ENCODE measurements around the gene ASIC1. TPM values are rescaled to one million over a fixed set of nuclear protein-coding genes. Genes with fewer than 3 reads are reported as not detected.
A peak's percentile ranks its signal among the peaks of the same experiment; 100 is the strongest.

Gene ASIC1
- total and polyA plus RNA-seq, 8 donors = 0.14 to 1.0 (median 0.57) TPM

DNA sequence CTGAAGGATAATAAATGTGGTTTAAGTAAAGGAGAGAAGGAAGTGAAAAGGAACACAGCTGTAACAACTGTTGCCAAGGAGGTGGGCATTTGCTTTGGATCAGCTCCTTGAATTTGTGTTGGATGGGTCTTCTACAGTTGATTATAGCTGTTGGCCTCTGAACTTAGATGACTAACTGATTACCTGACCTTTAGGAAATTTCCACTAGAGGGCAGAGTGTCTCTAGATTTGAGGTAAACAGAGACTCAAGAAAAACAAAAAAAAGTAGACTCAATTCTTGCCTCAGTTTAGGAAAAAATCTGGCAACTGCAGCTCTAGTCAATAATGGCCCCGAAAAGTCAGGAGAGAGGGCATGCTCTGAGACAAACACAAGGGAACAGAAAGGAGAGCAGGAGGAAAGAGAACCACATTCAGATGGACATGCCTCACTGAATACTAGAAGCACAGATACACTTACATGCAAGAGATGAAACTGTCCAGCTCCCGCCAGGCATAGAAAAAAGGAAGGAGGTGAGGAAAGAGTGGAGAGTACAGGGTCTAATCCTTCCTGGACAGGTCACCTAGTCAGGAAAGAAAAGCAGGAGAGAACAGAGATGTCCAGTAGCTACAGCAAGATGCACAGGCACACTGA lies 75.2 kb downstream of the ASIC1 start:
- intact Hi-C loops (cut with DNase I) = no loop called here
- FAIRE-seq = no peak
- ATAC-seq = peak in 3 of 4 donors; percentile 53 to 74 (median 68)
- no peaks in the 10 kb centered on the region for H3K4me1 ChIP-seq
- H3K27ac ChIP-seq = no peak overlapping the region
- H3K36me3 ChIP-seq = peaks cover 0 to 15% (median 10%) of the 10 kb centered on the region in 3 donors
- no peak overlapping the region for H3K4me3 ChIP-seq
- WGBS, 2 donors = 56 to 80% methylated on average over 2 of the region's 2 CpGs
- no peak for DNase-seq
- no peaks in the 10 kb centered on the region for H3K9me3 ChIP-seq
- no peaks in the 10 kb centered on the region for H3K27me3 ChIP-seq
- TF ChIP-seq, protein P1, sequence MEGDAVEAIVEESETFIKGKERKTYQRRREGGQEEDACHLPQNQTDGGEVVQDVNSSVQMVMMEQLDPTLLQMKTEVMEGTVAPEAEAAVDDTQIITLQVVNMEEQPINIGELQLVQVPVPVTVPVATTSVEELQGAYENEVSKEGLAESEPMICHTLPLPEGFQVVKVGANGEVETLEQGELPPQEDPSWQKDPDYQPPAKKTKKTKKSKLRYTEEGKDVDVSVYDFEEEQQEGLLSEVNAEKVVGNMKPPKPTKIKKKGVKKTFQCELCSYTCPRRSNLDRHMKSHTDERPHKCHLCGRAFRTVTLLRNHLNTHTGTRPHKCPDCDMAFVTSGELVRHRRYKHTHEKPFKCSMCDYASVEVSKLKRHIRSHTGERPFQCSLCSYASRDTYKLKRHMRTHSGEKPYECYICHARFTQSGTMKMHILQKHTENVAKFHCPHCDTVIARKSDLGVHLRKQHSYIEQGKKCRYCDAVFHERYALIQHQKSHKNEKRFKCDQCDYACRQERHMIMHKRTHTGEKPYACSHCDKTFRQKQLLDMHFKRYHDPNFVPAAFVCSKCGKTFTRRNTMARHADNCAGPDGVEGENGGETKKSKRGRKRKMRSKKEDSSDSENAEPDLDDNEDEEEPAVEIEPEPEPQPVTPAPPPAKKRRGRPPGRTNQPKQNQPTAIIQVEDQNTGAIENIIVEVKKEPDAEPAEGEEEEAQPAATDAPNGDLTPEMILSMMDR (IDR thresholded peaks at IDR 0.05) = peak in 3 of 4 donors; percentile 16 to 63 (median 48)

Other genes with a start within 250 kb of the ASIC1 start
- 10 to 100 TPM in 1 of 6 donors, 1 to 10 TPM in 5; 4.1 to 14.1 (median 6.1) TPM for gene NCKAP5L, start 229.2 kb upstream of the ASIC1 start, total RNA-seq
- gene NCKAP5L, start 229.2 kb upstream of the ASIC1 start, polyA plus RNA-seq = 10 to 100 TPM in 1 of 2 donors, 1 to 10 TPM in 1; 9.8 to 18.3 TPM
- 1 to 10 TPM; 2.1 to 4.8 (median 3.8) TPM for gene BCDIN3D, start 214.5 kb upstream of the ASIC1 start, total RNA-seq
- 1 to 10 TPM; 2.0 to 2.5 TPM for gene BCDIN3D, start 214.5 kb upstream of the ASIC1 start, polyA plus RNA-seq
- gene FAIM2, start 153.7 kb upstream of the ASIC1 start, total RNA-seq = 1 to 10 TPM in 1 of 6 donors, under 1 TPM in 5; 0.14 to 2.1 (median 0.27) TPM
- 1 to 10 TPM in 1 of 2 donors, under 1 TPM in 1; 0.84 to 1.5 TPM for gene FAIM2, start 153.7 kb upstream of the ASIC1 start, polyA plus RNA-seq
- gene AQP2, start 106.9 kb upstream of the ASIC1 start, total RNA-seq = under 1 TPM in 2 of 6 donors, not detected in 4; 0.06 to 0.12 TPM
- under 1 TPM in 1 of 2 donors, not detected in 1; 0.31 TPM for gene AQP2, start 106.9 kb upstream of the ASIC1 start, polyA plus RNA-seq
- gene AQP5, start 95.7 kb upstream of the ASIC1 start, total RNA-seq = 1 to 10 TPM in 2 of 6 donors, under 1 TPM in 4; 0.41 to 2.6 (median 0.91) TPM
- 1 to 10 TPM; 2.5 to 2.8 TPM for gene AQP5, start 95.7 kb upstream of the ASIC1 start, polyA plus RNA-seq
- under 1 TPM in 2 of 6 donors, not detected in 4; 0.06 to 0.09 TPM for gene AQP6, start 84.6 kb upstream of the ASIC1 start, total RNA-seq
- gene AQP6, start 84.6 kb upstream of the ASIC1 start, polyA plus RNA-seq = under 1 TPM; 0.19 to 0.31 TPM
- 1 to 10 TPM; 1.1 to 6.3 (median 2.8) TPM for gene RACGAP1, start 32.1 kb upstream of the ASIC1 start, total RNA-seq
- gene RACGAP1, start 32.1 kb upstream of the ASIC1 start, polyA plus RNA-seq = 1 to 10 TPM in 1 of 2 donors, under 1 TPM in 1; 0.72 to 1.9 TPM
- gene SMARCD1, start 27.7 kb downstream of the ASIC1 start, total RNA-seq = 10 to 100 TPM; 13.7 to 22.8 (median 15.4) TPM
- 10 to 100 TPM; 12.5 to 22.6 TPM for gene SMARCD1, start 27.7 kb downstream of the ASIC1 start, polyA plus RNA-seq
- gene GPD1, start 46.4 kb downstream of the ASIC1 start, total RNA-seq = 10 to 100 TPM in 1 of 6 donors, 1 to 10 TPM in 1, under 1 TPM in 4; 0.75 to 14.2 (median 0.90) TPM
- 10 to 100 TPM in 1 of 2 donors, 1 to 10 TPM in 1; 8.4 to 11.3 TPM for gene GPD1, start 46.4 kb downstream of the ASIC1 start, polyA plus RNA-seq
- gene COX14, start 54.6 kb downstream of the ASIC1 start, total RNA-seq = 10 to 100 TPM; 16.8 to 29.3 (median 20.9) TPM
- 10 to 100 TPM; 36.5 to 62.0 TPM for gene COX14, start 54.6 kb downstream of the ASIC1 start, polyA plus RNA-seq
- 10 to 100 TPM; 12.9 to 22.8 (median 15.6) TPM for gene CERS5, start 109.8 kb downstream of the ASIC1 start, total RNA-seq
- gene CERS5, start 109.8 kb downstream of the ASIC1 start, polyA plus RNA-seq = 10 to 100 TPM; 48.0 to 84.3 TPM
- 10 to 100 TPM; 17.6 to 50.3 (median 27.2) TPM for gene LIMA1, start 225.9 kb downstream of the ASIC1 start, total RNA-seq
- 10 to 100 TPM; 19.8 to 24.1 TPM for gene LIMA1, start 225.9 kb downstream of the ASIC1 start, polyA plus RNA-seq

Measured in pancreas (tissue), 10 donors.